ENCODE measurements around the gene BCR.

DNA sequence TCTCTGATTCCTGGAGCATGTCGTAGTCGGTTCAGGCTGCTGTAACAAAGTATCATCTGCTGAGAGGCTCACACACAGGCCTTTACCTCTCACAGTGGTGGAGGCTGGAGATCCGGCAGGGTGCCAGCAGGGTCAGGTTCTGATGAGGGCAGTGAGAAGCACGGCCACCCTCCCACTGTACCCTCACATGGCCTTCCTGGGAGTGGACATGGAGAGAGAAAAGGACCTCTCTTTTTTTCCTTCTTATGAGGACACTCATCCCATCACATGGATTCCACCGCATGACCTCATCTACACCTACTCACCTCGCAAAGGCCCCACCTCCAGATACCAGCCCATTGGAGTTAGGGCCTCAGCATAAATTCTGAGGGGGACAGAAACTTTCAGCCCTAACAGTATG, 99.5 kb downstream of the BCR start:
- no peak for TF ChIP-seq EZH2 (IDR thresholded peaks at IDR 0.05; ENCODE audit: low read length)
- TF ChIP-seq, protein P1, sequence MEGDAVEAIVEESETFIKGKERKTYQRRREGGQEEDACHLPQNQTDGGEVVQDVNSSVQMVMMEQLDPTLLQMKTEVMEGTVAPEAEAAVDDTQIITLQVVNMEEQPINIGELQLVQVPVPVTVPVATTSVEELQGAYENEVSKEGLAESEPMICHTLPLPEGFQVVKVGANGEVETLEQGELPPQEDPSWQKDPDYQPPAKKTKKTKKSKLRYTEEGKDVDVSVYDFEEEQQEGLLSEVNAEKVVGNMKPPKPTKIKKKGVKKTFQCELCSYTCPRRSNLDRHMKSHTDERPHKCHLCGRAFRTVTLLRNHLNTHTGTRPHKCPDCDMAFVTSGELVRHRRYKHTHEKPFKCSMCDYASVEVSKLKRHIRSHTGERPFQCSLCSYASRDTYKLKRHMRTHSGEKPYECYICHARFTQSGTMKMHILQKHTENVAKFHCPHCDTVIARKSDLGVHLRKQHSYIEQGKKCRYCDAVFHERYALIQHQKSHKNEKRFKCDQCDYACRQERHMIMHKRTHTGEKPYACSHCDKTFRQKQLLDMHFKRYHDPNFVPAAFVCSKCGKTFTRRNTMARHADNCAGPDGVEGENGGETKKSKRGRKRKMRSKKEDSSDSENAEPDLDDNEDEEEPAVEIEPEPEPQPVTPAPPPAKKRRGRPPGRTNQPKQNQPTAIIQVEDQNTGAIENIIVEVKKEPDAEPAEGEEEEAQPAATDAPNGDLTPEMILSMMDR (optimal IDR thresholded peaks at IDR 0.05 in 1 of 3, IDR thresholded peaks at IDR 0.05 in 1 of 3, conservative IDR thresholded peaks at IDR 0.05 in 1 of 3; ENCODE audit: extremely low read depth in 1 of 3, insufficient read depth in 2 of 3, low read length in 3 of 3): no peak
